GM21529 (cell line): ENCODE results near the gene FCN3.
"Not testable (repeated sequence)": the region's sequence is repeated elsewhere in the genome, so short reads cannot be mapped to it uniquely, and the experiment has no call there.

ENCODE experiments used
- ATAC-seq: cut with Tn5 transposase; IDR thresholded peaks from one replicate; pipeline ENCODE4 v1.9.1; 2021; ENCODE audit not compliant: unreplicated experiment

FCN3 gene

GRCh38 chr1:27374362-27375086, at the start of gene FCN3:
Gene FCN3 (minus strand): TSS chr1:27374824. CDS start chr1:27374818, 6 bp downstream.
- no peak for ATAC-seq

GRCh38 chr1:27423709-27424108, 49.1 kb upstream of the FCN3 start:
- no peak for ATAC-seq

- peak; percentile 68 for ATAC-seq
Measured at GRCh38 chr1:27418326-27419185, 43.9 kb upstream of the FCN3 start.

GRCh38 chr1:27417713-27418112, 43.1 kb upstream of the FCN3 start:
- no peak for ATAC-seq

- no peak for ATAC-seq
Measured at GRCh38 chr1:27416387-27417111, 41.9 kb upstream of the FCN3 start.

- no peak for ATAC-seq
Measured at GRCh38 chr1:27414091-27414490, 39.5 kb upstream of the FCN3 start.

- no peak for ATAC-seq
Measured at GRCh38 chr1:27413004-27413403, 38.4 kb upstream of the FCN3 start.

- no peak for ATAC-seq
Measured at GRCh38 chr1:27412502-27412901, 37.9 kb upstream of the FCN3 start.

- no peak for ATAC-seq
Measured at GRCh38 chr1:27410709-27411108, 36.1 kb upstream of the FCN3 start.

- ATAC-seq = no peak
Measured at GRCh38 chr1:27409669-27410068, 35.0 kb upstream of the FCN3 start.

- ATAC-seq = no peak
Measured at GRCh38 chr1:27408151-27408550, 33.5 kb upstream of the FCN3 start.

- not testable (repeated sequence) for ATAC-seq
Measured at GRCh38 chr1:27406791-27407190, 32.2 kb upstream of the FCN3 start.

- no peak for ATAC-seq
Measured at GRCh38 chr1:27406362-27406680, 31.7 kb upstream of the FCN3 start.

- ATAC-seq = not testable (repeated sequence)
Measured at GRCh38 chr1:27405598-27406361, 31.2 kb upstream of the FCN3 start.

GRCh38 chr1:27405074-27405473, 30.4 kb upstream of the FCN3 start:
- no peak for ATAC-seq

GRCh38 chr1:27403931-27404330, 29.3 kb upstream of the FCN3 start:
- ATAC-seq = no peak

- no peak for ATAC-seq
Measured at GRCh38 chr1:27403065-27403726, 28.6 kb upstream of the FCN3 start.

GRCh38 chr1:27402349-27402754, 27.7 kb upstream of the FCN3 start:
- no peak for ATAC-seq

GRCh38 chr1:27400963-27401341, 26.3 kb upstream of the FCN3 start:
- ATAC-seq = no peak
